IMR-90 (cell line): ENCODE measurements around the gene ADD3. TPM values are rescaled to one million over a fixed set of nuclear protein-coding genes. Genes with fewer than 3 reads are reported as not detected.

ENCODE experiments used
- ATAC-seq: fragments of 200-7000 bp; cut with Tn5 transposase; 2 replicates; pipeline ENCODE4 v1.9.1; 2020; ENCODE audit warnings: low read depth, mild to moderate bottlenecking, moderate library complexity
- BruUV-seq: library from RNA; stranded (reverse); fragments of 400-500 nt; replicated peaks from 2 replicates; lab custom pipeline; 2021; lab: Mats Ljungman, UMichigan
- CTCF ChIA-PET: fragments of 300-600 bp; formaldehyde crosslinking; extraction: SDS; loops from one replicate; lab custom pipeline; 2021; ENCODE audit warnings: antibody characterized with exemption; lab: Yijun Ruan, JAX
- POLR2A ChIA-PET: fragments of 300-600 bp; sonication (Branson Sonifier 250); formaldehyde crosslinking; loops from one replicate; lab custom pipeline; 2022; ENCODE audit warnings: antibody characterized with exemption; ENCODE audit not compliant: unreplicated experiment; lab: Charles Lee
- DNase-seq: peaks from one replicate; pipeline ENCODE4 v3.0.0; 2013
- H2AFZ ChIP-seq: replicated peaks from 2 replicates; pipeline ENCODE3; 2013; ENCODE audit warnings: low read length, mild to moderate bottlenecking; ENCODE audit not compliant: poor library complexity
- H2AK5ac ChIP-seq: 2 replicates; pipeline ENCODE4 v1.6.1; 2013; ENCODE audit warnings: low read depth, low read length, inconsistent platforms
- H2AK9ac ChIP-seq: replicated peaks from 2 replicates; pipeline ENCODE3; 2013; ENCODE audit warnings: mild to moderate bottlenecking, low read depth, low read length, moderate library complexity; ENCODE audit not compliant: poor library complexity
- H2BK120ac ChIP-seq: 2 replicates; pipeline ENCODE4 v1.6.1; 2013; ENCODE audit warnings: low read depth, low read length, inconsistent platforms
- H2BK15ac ChIP-seq: 3 replicates; pipeline ENCODE4 v1.6.1; 2013; ENCODE audit warnings: low read depth, low read length, inconsistent platforms
- H2BK20ac ChIP-seq: 2 replicates; pipeline ENCODE4 v1.6.1; 2013; ENCODE audit warnings: low read depth, mild to moderate bottlenecking, inconsistent platforms, low read length, moderate library complexity
- H2BK5ac ChIP-seq: 2 replicates; pipeline ENCODE4 v1.6.1; 2013; ENCODE audit warnings: mild to moderate bottlenecking, low read depth, low read length, inconsistent platforms; ENCODE audit not compliant: poor library complexity, severe bottlenecking
- H3K14ac ChIP-seq: replicated peaks from 2 replicates; pipeline ENCODE4 v1.6.1; 2013; ENCODE audit warnings: low read depth, low read length, inconsistent platforms
- H3K18ac ChIP-seq: 2 replicates; pipeline ENCODE4 v1.6.1; 2013; ENCODE audit warnings: low read depth, low read length, control low read depth
- H3K23ac ChIP-seq: 2 replicates; pipeline ENCODE4 v1.6.1; 2013; ENCODE audit warnings: low read depth, low read length, inconsistent platforms
- H3K27ac ChIP-seq: 2 replicates; pipeline ENCODE4 v1.5.1; 2013; ENCODE audit warnings: mild to moderate bottlenecking, control low read depth, low read length; ENCODE audit not compliant: insufficient read depth
- H3K27me3 ChIP-seq: 2 replicates; pipeline ENCODE4 v1.6.1; 2013; ENCODE audit warnings: low read length; ENCODE audit not compliant: control insufficient read depth, insufficient read depth
- H3K36me3 ChIP-seq: 2 replicates; pipeline ENCODE4 v1.6.1; 2013; ENCODE audit warnings: low read length, mixed read lengths; ENCODE audit not compliant: control insufficient read depth, insufficient read depth
- H3K4ac ChIP-seq: 2 replicates; pipeline ENCODE4 v1.6.1; 2013; ENCODE audit warnings: low read depth, low read length, inconsistent platforms
- H3K4me1 ChIP-seq: 2 replicates; pipeline ENCODE4 v1.6.1; 2013; ENCODE audit warnings: low read length, mixed read lengths; ENCODE audit not compliant: control insufficient read depth, insufficient read depth
- H3K4me2 ChIP-seq: 2 replicates; pipeline ENCODE4 v1.6.1; 2013; ENCODE audit warnings: low read depth, mild to moderate bottlenecking, control low read depth, low read length, moderate library complexity
- H3K4me3 ChIP-seq: 2 replicates; pipeline ENCODE4 v1.5.1; 2013; ENCODE audit warnings: low read depth, mild to moderate bottlenecking, control low read depth, low read length, moderate library complexity; ENCODE audit not compliant: insufficient read depth
- H3K56ac ChIP-seq: 2 replicates; pipeline ENCODE4 v1.6.1; 2013; ENCODE audit warnings: low read length, inconsistent platforms; ENCODE audit not compliant: insufficient read depth; ENCODE audit errors: extremely low read depth
- H3K79me1 ChIP-seq, 2 experiments: 2 replicates each; pipeline ENCODE4 v1.6.1; 2013; ENCODE audit warnings: low read length in 2 of 2, inconsistent platforms in 1 of 2, low read depth in 1 of 2
- H3K9ac ChIP-seq: 2 replicates; pipeline ENCODE4 v1.6.1; 2013; ENCODE audit warnings: low read depth, low read length, control low read depth
- H3K9me1 ChIP-seq: 2 replicates; pipeline ENCODE4 v1.6.1; 2013; ENCODE audit warnings: low read length, inconsistent platforms; ENCODE audit not compliant: insufficient read depth
- H3K9me3 ChIP-seq: 2 replicates; pipeline ENCODE4 v1.6.1; 2013; ENCODE audit warnings: low read length; ENCODE audit not compliant: control insufficient read depth, insufficient read depth
- H4K20me1 ChIP-seq: 2 replicates; pipeline ENCODE4 v1.6.1; 2013; ENCODE audit warnings: low read length, inconsistent platforms; ENCODE audit not compliant: insufficient read depth
- H4K5ac ChIP-seq: 2 replicates; pipeline ENCODE4 v1.6.1; 2013; ENCODE audit warnings: mild to moderate bottlenecking, low read depth, low read length, control low read depth
- H4K8ac ChIP-seq, 2 experiments: 2 replicates each; pipeline ENCODE4 v1.6.1; 2013; ENCODE audit warnings: low read depth in 2 of 2, low read length in 2 of 2, control low read depth in 1 of 2, inconsistent platforms in 1 of 2
- H4K91ac ChIP-seq: 2 replicates; pipeline ENCODE4 v1.6.1; 2013; ENCODE audit warnings: low read depth, low read length, inconsistent platforms; ENCODE audit not compliant: insufficient read depth
- BHLHE40 ChIP-seq: fragments of 150-350 bp; IDR thresholded peaks from 2 replicates; pipeline ENCODE4 v1.6.1; 2016; ENCODE audit warnings: mild to moderate bottlenecking, low read depth, low read length
- CEBPB ChIP-seq: IDR thresholded peaks from 2 replicates; pipeline ENCODE4 v1.6.1; 2012; ENCODE audit warnings: low read depth, low read length, improper control_type of control experiment
- CHD1 ChIP-seq: IDR thresholded peaks from 2 replicates; pipeline ENCODE4 v1.6.1; 2012; ENCODE audit warnings: low read depth, low read length, improper control_type of control experiment
- FOS ChIP-seq: fragments of 150-350 bp; IDR thresholded peaks from 2 replicates; pipeline ENCODE4 v1.6.1; 2016; ENCODE audit warnings: low read depth, low read length
- MAFK ChIP-seq: IDR thresholded peaks from 2 replicates; pipeline ENCODE4 v1.6.1; 2012; ENCODE audit warnings: low read depth, low read length, improper control_type of control experiment
- MAZ ChIP-seq: IDR thresholded peaks from 2 replicates; pipeline ENCODE4 v1.6.1; 2012; ENCODE audit warnings: low read depth, mild to moderate bottlenecking, low read length, improper control_type of control experiment, moderate library complexity, borderline replicate concordance
- MXI1 ChIP-seq: IDR thresholded peaks from 2 replicates; pipeline ENCODE4 v1.6.1; 2012; ENCODE audit warnings: low read depth, mild to moderate bottlenecking, low read length, moderate library complexity, borderline replicate concordance
- NFE2L2 ChIP-seq: fragments of 150-350 bp; IDR thresholded peaks from 2 replicates; pipeline ENCODE4 v1.6.1; 2016; ENCODE audit warnings: low read depth, mild to moderate bottlenecking, low read length
- POLR2A ChIP-seq: IDR thresholded peaks from 2 replicates; pipeline ENCODE4 v1.6.1; 2012; ENCODE audit warnings: mild to moderate bottlenecking, low read depth, low read length
- RAD21 ChIP-seq: IDR thresholded peaks from 2 replicates; pipeline ENCODE4 v1.6.1; 2012; ENCODE audit warnings: low read length, improper control_type of control experiment
- RCOR1 ChIP-seq: IDR thresholded peaks from 2 replicates; pipeline ENCODE4 v1.6.1; 2012; ENCODE audit warnings: mild to moderate bottlenecking, low read length, improper control_type of control experiment; ENCODE audit not compliant: insufficient replicate concordance
- RFX5 ChIP-seq: IDR thresholded peaks from 2 replicates; pipeline ENCODE4 v1.8.0; 2012; ENCODE audit warnings: low read depth, mild to moderate bottlenecking, low read length, moderate library complexity
- SMC3 ChIP-seq: fragments of 150-350 bp; IDR thresholded peaks from 2 replicates; pipeline ENCODE4 v1.6.1; 2016; ENCODE audit warnings: low read depth, mild to moderate bottlenecking, antibody characterized with exemption, low read length, moderate library complexity
- WGBS, 2 experiments: methylation state at CpG; one replicate each; pipeline versions ENCODE4 v1.1.5 to v1.1.7; 2013; ENCODE audit warnings: missing lambda C conversion rate in 2 of 2; ENCODE audit not compliant: insufficient read length in 1 of 2; ENCODE audit errors: extremely low coverage in 2 of 2; 5-methylcytosine and 5-hydroxymethylcytosine counted together
- dilution Hi-C: fragments of 300-500 bp; cut with HindIII; formaldehyde crosslinking; loops from one replicate; pipeline ENCODE4 v1.14.3; 2018; ENCODE audit warnings: low sequenced_read_pairs; ENCODE audit not compliant: unreplicated experiment
- in situ Hi-C: fragments of 300-500 bp; cut with MboI; formaldehyde crosslinking; loops from 3 replicates; pipeline ENCODE4 v1.14.3; 2019; ENCODE audit warnings: low sequenced_read_pairs, inconsistent platforms, mixed read lengths
- intact Hi-C: fragments of 100-400 bp; cut with micrococcal nuclease; formaldehyde crosslinking; loops from 2 replicates; pipeline ENCODE4 v1.10.0; 2022
- polyA plus RNA-seq, 3 experiments: library from polyadenylated mRNA; depleted of rRNA; stranded (reverse); fragments of >200 nt; gene quantifications; 2 replicates each; pipeline ENCODE4 v1.2.3, GENCODE V29; 2012; ENCODE audit warnings: low replicate concordance in 1 of 3
- total RNA-seq: library from RNA; depleted of rRNA; stranded (reverse); fragments of >200 nt; gene quantifications from 2 replicates; pipeline ENCODE4 v1.2.3, GENCODE V29; 2012
- TF ChIP-seq, protein P1 (sequence below): fragments of 150-350 bp; IDR thresholded peaks from 2 replicates; pipeline ENCODE4 v1.6.1; 2017; ENCODE audit warnings: mild to moderate bottlenecking, antibody characterized with exemption, low read length, low read depth
- TF ChIP-seq, protein P2 (sequence below): conservative IDR thresholded peaks from 2 replicates; pipeline ENCODE4 v1.5.1; 2012; ENCODE audit warnings: mild to moderate bottlenecking, low read depth, low read length, improper control_type of control experiment
- TF ChIP-seq, protein P3 (sequence below): fragments of 150-350 bp; IDR thresholded peaks from 2 replicates; pipeline ENCODE4 v1.6.1; 2016; ENCODE audit warnings: low read depth, mild to moderate bottlenecking, low read length, moderate library complexity, borderline replicate concordance

The ADD3 gene
- total and polyA plus RNA-seq, 2 of the 4 experiments (the other 2 are of a cell fraction), result 138 to 212 TPM

DNA sequence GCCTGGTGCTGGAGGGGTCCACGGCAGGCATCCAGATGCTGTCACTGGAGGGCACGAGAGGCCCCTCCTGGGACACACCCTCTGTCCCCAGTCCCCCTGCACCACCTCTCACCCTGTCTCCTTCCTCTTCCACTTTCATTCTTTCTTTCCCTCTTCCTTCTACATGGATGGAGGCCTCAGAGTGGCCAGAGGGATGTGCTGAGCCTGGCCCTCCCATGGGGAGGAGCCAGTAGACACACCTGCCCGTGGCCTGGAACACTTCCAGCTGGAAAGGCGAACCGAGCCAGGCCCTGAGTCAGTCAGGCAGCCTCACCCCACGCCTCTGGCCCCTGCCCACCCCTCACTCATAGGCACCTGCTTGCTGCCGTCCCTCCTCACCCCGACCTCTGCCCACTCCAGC is 143.7 kb downstream of the ADD3 start:
- Histone ChIP-seq H2AFZ (peak overlapping the region; percentile 25), H2BK5ac (no peak overlapping the region), H4K20me1 (no peaks in the 10 kb centered on the region), H2AK5ac (no peak overlapping the region), H3K9me1 (no peaks in the 10 kb centered on the region), H3K4me1 (no peaks in the 10 kb centered on the region), H3K4ac (no peak overlapping the region), H3K18ac (no peak overlapping the region), H3K56ac (no peak overlapping the region), H4K91ac (no peak overlapping the region), H3K9ac (no peak overlapping the region), H4K8ac (no peak overlapping the region), H2AK9ac (peak overlapping the region; percentile 34), H4K5ac (no peak overlapping the region), H3K4me2 (no peak overlapping the region), H3K9me3 (no peaks in the 10 kb centered on the region), H3K27me3 (peaks cover 30% of the 10 kb centered on the region), H2BK15ac (no peak overlapping the region), H3K79me1 (no peaks in the 10 kb centered on the region), H2BK20ac (no peak overlapping the region), H3K36me3 (no peaks in the 10 kb centered on the region), H3K4me3 (no peak overlapping the region), H2BK120ac (no peak overlapping the region), H3K27ac (no peak overlapping the region), H3K14ac (no peak overlapping the region), H3K23ac (no peak overlapping the region)
- POLR2A ChIA-PET, result no interaction called here
- TF ChIP-seq FOS (no peak), RCOR1 (no peak), CEBPB (no peak), MAZ (no peak), SMC3 (no peak), BHLHE40 (no peak), RFX5 (no peak), CHD1 (no peak), MAFK (no peak), NFE2L2 (no peak), MXI1 (no peak), RAD21 (no peak), POLR2A (no peak)
- TF ChIP-seq, protein P1, sequence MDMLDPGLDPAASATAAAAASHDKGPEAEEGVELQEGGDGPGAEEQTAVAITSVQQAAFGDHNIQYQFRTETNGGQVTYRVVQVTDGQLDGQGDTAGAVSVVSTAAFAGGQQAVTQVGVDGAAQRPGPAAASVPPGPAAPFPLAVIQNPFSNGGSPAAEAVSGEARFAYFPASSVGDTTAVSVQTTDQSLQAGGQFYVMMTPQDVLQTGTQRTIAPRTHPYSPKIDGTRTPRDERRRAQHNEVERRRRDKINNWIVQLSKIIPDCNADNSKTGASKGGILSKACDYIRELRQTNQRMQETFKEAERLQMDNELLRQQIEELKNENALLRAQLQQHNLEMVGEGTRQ, result no peak
- TF ChIP-seq, protein P2, sequence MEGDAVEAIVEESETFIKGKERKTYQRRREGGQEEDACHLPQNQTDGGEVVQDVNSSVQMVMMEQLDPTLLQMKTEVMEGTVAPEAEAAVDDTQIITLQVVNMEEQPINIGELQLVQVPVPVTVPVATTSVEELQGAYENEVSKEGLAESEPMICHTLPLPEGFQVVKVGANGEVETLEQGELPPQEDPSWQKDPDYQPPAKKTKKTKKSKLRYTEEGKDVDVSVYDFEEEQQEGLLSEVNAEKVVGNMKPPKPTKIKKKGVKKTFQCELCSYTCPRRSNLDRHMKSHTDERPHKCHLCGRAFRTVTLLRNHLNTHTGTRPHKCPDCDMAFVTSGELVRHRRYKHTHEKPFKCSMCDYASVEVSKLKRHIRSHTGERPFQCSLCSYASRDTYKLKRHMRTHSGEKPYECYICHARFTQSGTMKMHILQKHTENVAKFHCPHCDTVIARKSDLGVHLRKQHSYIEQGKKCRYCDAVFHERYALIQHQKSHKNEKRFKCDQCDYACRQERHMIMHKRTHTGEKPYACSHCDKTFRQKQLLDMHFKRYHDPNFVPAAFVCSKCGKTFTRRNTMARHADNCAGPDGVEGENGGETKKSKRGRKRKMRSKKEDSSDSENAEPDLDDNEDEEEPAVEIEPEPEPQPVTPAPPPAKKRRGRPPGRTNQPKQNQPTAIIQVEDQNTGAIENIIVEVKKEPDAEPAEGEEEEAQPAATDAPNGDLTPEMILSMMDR, result no peak
- TF ChIP-seq, protein P3, sequence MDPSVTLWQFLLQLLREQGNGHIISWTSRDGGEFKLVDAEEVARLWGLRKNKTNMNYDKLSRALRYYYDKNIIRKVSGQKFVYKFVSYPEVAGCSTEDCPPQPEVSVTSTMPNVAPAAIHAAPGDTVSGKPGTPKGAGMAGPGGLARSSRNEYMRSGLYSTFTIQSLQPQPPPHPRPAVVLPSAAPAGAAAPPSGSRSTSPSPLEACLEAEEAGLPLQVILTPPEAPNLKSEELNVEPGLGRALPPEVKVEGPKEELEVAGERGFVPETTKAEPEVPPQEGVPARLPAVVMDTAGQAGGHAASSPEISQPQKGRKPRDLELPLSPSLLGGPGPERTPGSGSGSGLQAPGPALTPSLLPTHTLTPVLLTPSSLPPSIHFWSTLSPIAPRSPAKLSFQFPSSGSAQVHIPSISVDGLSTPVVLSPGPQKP, result no peak
- no peak for DNase-seq
- intact Hi-C loops (no loop called here), dilution Hi-C loops (no loop called here), in situ Hi-C loops (no loop called here)
- 0% methylated on average over 1 of the region's 8 CpGs; no CpG with 5 or more reads in 1 of the 2 experiments for WGBS, 2 experiments
- CTCF ChIA-PET, result no interaction called here
- ATAC-seq, result no peak
- no TSS peak for BruUV-seq
